CD1c-positive myeloid dendritic cell (primary cell): ENCODE data around the gene FMNL2.

ENCODE experiments used
- DNase-seq: peaks from one replicate; pipeline ENCODE4 v3.0.0-alpha.2; 2016; ENCODE audit errors: extremely low spot score

Gene FMNL2

GRCh38 chr2:152613235-152613634 lies 278.3 kb downstream of the FMNL2 start:
- DNase-seq: peak; percentile 58

DNA sequence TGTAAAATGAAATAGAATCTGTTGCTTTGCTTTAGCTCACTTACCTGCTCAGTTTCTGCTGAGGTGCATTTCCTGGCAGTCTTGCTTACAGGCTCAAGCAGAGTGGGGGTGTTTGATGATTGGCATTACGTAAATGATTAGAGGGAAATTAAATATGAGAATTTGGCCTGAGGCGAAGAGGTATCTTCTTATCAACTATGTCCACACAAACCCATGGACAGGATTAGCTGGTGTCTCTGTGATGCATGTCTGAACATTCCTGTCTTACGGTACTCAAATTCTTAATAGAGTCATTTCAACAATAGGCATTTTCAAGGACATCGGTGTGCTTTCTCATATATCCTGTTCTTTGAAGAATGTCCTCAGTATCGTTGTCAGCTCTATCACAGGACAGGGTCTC lies 280.2 kb downstream of the FMNL2 start:
- DNase-seq: no peak

- DNase-seq: no peak
Observed at GRCh38 chr2:152617456-152618192, 282.6 kb downstream of the FMNL2 start.

DNA sequence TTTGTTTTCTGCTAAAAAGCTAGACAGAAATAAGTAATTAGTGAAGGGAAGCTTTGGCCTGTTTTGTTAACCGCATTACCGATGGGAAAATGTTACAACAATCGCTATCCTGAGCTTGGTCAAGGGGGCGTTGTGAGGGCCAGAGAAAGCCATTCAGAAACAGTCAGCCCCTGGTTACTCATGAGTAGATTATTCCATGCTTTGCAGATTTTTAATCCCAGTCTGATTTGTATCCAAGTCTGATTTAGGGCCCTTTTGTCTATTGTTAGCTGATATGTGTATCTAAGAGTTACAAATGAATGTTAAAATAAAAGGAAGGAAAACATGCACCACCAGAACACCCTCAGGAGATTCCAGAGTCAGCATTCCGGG lies 283.2 kb downstream of the FMNL2 start:
- DNase-seq: no peak

DNA sequence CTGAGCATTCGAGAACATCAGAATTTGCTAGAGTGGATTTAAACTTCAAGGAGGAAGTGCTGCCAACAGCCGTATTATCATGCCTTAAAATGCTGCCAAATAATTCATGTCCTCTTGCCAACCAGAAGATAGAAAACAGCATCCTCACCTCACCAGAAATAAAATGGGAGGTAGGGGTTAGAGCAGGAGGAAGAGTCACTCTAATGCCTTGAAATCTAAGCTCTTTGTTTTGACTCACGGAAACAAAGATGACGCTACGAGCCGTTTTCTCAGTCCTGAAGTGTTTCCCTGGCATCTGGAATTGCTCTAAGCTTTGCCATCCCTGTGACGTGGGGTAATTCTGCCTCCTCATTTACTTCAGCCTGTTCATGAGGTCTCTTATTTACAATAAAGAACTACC lies 285.2 kb downstream of the FMNL2 start:
- DNase-seq: no peak

GRCh38 chr2:152620985-152621384 lies 286.0 kb downstream of the FMNL2 start:
- no peak for DNase-seq

- no peak for DNase-seq
Observed at GRCh38 chr2:152622219-152622618, 287.2 kb downstream of the FMNL2 start.

DNA sequence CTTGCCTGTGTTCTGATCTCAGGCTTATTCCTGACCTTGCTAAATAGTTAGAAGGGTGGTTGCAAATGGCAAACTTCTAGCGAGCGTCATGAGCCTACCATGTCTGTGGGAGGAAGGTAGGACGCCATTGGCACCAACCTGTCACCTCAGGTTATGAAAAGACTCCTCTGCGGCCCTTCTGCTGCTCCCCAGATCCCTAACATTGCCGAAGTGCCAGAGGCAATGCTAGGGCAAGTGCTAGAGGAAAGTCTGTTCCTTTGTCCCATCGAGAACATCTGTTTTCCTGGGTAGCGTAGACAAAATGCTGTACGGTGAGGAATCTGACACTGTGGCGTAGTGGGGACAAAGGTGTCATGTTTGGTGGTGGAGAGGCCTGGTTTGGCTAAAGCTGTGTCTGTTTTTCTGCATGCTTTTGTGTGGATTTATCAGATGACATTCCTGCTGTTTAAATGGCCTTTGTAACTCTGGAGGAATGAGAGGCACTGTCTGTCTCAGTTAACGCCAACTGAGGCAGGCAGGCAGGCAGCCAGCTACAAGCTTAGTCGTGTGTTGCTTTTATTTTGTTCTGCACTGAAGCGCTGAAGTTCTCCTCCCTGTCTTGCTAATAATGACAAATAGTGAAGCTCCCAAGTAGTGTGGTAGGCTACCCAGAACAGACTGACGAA lies 288.2 kb downstream of the FMNL2 start:
- no peak for DNase-seq

DNA sequence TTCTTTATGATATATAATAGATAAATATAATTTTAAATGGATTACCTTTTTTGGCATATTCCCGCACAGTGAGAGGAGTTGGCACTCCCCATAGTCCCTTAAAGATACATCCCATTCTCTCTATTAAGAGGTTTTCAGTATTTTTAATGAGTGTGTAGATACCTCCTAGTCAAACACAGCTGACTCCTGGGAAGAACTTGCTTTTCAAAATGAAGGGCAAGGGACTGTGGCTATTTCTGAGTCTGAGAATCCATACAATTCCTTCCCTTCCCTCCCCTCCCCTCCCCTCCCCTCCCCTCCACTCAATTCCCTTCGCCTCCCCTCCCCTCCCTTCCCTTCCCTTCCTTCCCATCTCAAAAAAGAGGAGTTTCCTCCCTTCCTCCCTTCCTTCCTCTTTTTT lies 288.8 kb downstream of the FMNL2 start:
- DNase-seq: no peak

DNA sequence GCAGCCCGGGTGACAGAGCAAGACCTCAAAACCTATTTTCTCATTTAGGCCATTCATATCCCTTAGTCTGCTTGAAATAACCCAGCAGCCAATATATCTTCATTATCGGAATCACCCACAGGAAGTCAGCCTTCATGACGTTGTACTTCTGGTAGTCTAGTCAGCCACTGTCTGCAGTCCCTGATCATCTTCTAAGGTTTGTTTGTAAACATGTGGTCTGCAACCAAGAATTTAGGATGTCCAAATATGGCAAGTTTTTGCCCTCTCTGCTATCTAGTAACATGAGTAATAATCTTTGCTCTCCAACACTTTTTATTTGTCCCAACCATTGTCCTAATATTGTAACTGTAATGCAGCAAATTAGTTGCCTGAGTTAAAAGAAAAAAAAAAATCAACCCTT lies 289.8 kb downstream of the FMNL2 start:
- no peak for DNase-seq

GRCh38 chr2:152626911-152627339 lies 292.0 kb downstream of the FMNL2 start:
- no peak for DNase-seq

GRCh38 chr2:152627351-152627957 lies 292.5 kb downstream of the FMNL2 start:
- DNase-seq: peak; percentile 52

GRCh38 chr2:152629202-152629601 lies 294.2 kb downstream of the FMNL2 start:
- DNase-seq: no peak

DNA sequence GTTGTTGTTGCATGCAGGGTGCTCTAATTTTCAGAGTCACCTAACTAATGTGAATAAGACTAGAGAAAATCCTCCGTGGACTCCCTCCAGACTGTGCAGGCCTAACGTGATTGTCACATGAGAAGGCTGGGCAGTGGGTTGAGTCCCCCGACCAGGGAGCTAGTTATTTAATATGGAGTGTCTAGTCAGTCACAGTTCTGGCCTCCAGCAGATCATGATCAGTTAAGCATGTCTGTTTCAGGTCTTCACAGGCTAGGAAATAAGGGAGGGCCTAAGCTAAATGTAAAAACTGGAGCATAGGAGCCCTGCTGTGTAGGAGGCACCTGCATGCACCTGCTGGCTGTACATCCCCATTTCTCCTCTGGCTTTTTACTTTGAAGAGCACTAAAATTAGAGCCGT lies 295.5 kb downstream of the FMNL2 start:
- no peak for DNase-seq

GRCh38 chr2:152632736-152633135 lies 297.8 kb downstream of the FMNL2 start:
- no peak for DNase-seq

GRCh38 chr2:152635635-152636298 lies 300.8 kb downstream of the FMNL2 start:
- peak; percentile 71 for DNase-seq

- DNase-seq: no peak
Observed at GRCh38 chr2:152637251-152637650, 302.3 kb downstream of the FMNL2 start.

DNA sequence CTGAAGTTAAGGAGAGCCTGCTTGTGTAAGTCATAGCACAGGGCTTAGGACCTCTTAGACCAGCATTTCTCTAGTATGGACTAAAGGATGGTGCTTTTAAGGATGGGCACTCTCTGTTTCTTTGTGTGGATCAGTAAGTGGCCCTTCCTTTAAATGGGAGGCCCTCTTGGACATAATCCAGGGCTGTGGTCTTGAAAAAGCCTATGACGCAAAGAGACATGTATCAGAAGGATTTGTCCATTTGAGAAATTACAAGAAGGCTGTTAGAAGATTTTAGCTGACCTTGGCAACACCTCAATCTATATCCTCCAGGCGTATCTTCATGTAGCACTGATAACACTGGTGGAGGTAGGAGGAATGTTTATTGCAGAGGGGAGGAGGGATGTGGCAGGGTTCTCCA lies 303.1 kb downstream of the FMNL2 start:
- DNase-seq: no peak

GRCh38 chr2:152638590-152638989 lies 303.6 kb downstream of the FMNL2 start:
- no peak for DNase-seq

DNA sequence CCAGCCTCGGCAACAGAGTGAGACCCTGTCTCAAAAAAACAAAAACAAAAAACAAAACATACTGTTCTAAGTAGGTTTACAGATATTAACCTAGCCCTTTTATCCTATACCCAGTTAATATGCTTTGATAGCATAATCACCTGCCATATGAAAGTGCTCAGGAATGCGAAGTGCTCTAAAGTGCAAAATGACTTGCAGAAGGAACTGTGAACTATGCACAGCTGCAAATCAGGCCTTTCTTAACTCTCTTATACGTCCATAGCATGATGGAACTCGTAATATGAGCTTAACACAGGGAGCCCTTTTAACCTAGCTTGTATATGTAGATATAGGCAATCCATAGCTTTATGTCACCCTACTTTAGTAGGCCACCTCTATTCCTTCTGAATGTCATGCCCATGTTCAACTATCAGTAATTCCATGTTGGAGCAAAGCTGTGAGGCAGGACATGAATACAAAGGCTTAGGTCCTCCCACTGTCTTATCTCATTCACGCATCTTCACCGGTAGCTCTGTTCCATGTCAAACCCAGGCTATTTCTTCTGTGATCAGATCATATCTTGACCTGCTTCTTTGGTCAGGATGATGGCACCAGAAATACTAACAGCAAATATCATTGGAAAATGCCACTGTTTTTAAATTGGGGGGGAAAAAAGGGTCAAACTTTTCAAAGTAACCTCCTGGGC lies 309.4 kb downstream of the FMNL2 start:
- no peak for DNase-seq

GRCh38 chr2:152646264-152646663 lies 311.3 kb downstream of the FMNL2 start:
- DNase-seq: no peak

GRCh38 chr2:152646775-152647174 lies 311.8 kb downstream of the FMNL2 start:
- no peak for DNase-seq
